Gastroesophageal sphincter (tissue), 4 donors: ENCODE measurements around the gene POC1A. TPM values are rescaled to one million over a fixed set of nuclear protein-coding genes. Genes with fewer than 3 reads are reported as not detected.

ENCODE experiments used
- ATAC-seq: fragments of 150-250 bp; one replicate; pipeline ENCODE4 v1.9.1; 2016; ENCODE audit warnings: mild to moderate bottlenecking, moderate library complexity
- H3K27ac ChIP-seq, 4 donors: fragments of 200-600 bp; sonication (generic) in 3 of 4; 1 replicate in 3 of 4; 2 replicates in 1 of 4; pipeline ENCODE4 v1.5.1; 2016 to 2019
- H3K27me3 ChIP-seq: fragments of 200-600 bp; sonication (generic); one replicate; pipeline ENCODE4 v1.5.1; 2019
- H3K36me3 ChIP-seq, 2 donors: fragments of 200-600 bp; sonication (generic); one replicate each; pipeline ENCODE4 v1.5.1; 2019; ENCODE audit warnings: control low read depth in 1 of 2
- H3K4me1 ChIP-seq, 3 donors: fragments of 200-600 bp; sonication (generic); 1 replicate in 2 of 3; 2 replicates in 1 of 3; pipeline ENCODE4 v1.5.1; 2016 to 2019; ENCODE audit warnings: control low read depth in 2 of 3
- H3K4me3 ChIP-seq, 2 donors: fragments of 200-600 bp; sonication (generic); one replicate each; pipeline ENCODE4 v1.5.1; 2019; ENCODE audit warnings: mild to moderate bottlenecking in 1 of 2, moderate library complexity in 1 of 2
- H3K9me3 ChIP-seq, 3 donors: fragments of 200-600 bp; sonication (generic); one replicate each; pipeline ENCODE4 v1.5.1; 2017 to 2019; ENCODE audit warnings: control low read depth in 2 of 3
- EP300 ChIP-seq: sonication (generic); formaldehyde crosslinking; IDR thresholded peaks from one replicate; pipeline ENCODE4 v1.6.1; 2017; ENCODE audit warnings: antibody characterized with exemption, mild to moderate bottlenecking
- POLR2A ChIP-seq, 2 donors: fragments of 450-650 bp; IDR thresholded peaks; one replicate each; pipeline ENCODE4 v1.6.1; 2017; ENCODE audit warnings: antibody characterized with exemption in 2 of 2, mild to moderate bottlenecking in 2 of 2, moderate library complexity in 1 of 2
- POLR2AphosphoS5 ChIP-seq: sonication (generic); formaldehyde crosslinking; IDR thresholded peaks from one replicate; pipeline ENCODE4 v1.6.1; 2017; ENCODE audit warnings: antibody characterized with exemption
- WGBS, 2 donors: methylation state at CpG; one replicate each; pipeline ENCODE4 v1.1.5; 2018; ENCODE audit warnings: low coverage in 1 of 2; 5-methylcytosine and 5-hydroxymethylcytosine counted together
- total RNA-seq, 4 donors: library from RNA; depleted of rRNA; stranded (reverse); fragments of >200 nt; gene quantifications; one replicate each; pipeline ENCODE4 v1.1.0, GENCODE V29; 2016
- TF ChIP-seq, protein P1 (sequence below), 4 experiments: fragments of 200-600 bp in 2 of 4; fragments of 450-650 bp in 2 of 4; sonication (generic) in 1 of 4; IDR thresholded peaks; one replicate each; pipeline ENCODE4 v1.5.1; 2017 to 2019; ENCODE audit warnings: antibody characterized with exemption in 4 of 4, mild to moderate bottlenecking in 2 of 4, moderate library complexity in 2 of 4

POC1A gene
- total RNA-seq, 4 donors from 2014 or later: 0.73 to 1.7 (median 0.93) TPM

GRCh38 chr3:52190294-52191074 lies 36.3 kb upstream of the POC1A start:
- 40 to 75% methylated on average over 2 to 3 of the region's 9 CpGs for WGBS, 2 donors
- TF ChIP-seq EP300 (no peak), POLR2AphosphoS5 (peak; percentile 34), POLR2A (IDR thresholded peaks at IDR 0.05) (no peak)
- TF ChIP-seq, protein P1, sequence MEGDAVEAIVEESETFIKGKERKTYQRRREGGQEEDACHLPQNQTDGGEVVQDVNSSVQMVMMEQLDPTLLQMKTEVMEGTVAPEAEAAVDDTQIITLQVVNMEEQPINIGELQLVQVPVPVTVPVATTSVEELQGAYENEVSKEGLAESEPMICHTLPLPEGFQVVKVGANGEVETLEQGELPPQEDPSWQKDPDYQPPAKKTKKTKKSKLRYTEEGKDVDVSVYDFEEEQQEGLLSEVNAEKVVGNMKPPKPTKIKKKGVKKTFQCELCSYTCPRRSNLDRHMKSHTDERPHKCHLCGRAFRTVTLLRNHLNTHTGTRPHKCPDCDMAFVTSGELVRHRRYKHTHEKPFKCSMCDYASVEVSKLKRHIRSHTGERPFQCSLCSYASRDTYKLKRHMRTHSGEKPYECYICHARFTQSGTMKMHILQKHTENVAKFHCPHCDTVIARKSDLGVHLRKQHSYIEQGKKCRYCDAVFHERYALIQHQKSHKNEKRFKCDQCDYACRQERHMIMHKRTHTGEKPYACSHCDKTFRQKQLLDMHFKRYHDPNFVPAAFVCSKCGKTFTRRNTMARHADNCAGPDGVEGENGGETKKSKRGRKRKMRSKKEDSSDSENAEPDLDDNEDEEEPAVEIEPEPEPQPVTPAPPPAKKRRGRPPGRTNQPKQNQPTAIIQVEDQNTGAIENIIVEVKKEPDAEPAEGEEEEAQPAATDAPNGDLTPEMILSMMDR (IDR thresholded peaks at IDR 0.05): no peak
- H3K27me3 ChIP-seq: no peaks in the 10 kb centered on the region
- no peaks in the 10 kb centered on the region for H3K9me3 ChIP-seq
- H3K4me3 ChIP-seq: no peak overlapping the region
- peak overlapping the region in 3 of 4 donors; percentile 43 to 64 (median 44) for H3K27ac ChIP-seq
- H3K4me1 ChIP-seq: peaks cover 0 to 45% (median 21%) of the 10 kb centered on the region in 3 donors
- H3K36me3 ChIP-seq: no peaks in the 10 kb centered on the region
- ATAC-seq: peak; percentile 60

DNA sequence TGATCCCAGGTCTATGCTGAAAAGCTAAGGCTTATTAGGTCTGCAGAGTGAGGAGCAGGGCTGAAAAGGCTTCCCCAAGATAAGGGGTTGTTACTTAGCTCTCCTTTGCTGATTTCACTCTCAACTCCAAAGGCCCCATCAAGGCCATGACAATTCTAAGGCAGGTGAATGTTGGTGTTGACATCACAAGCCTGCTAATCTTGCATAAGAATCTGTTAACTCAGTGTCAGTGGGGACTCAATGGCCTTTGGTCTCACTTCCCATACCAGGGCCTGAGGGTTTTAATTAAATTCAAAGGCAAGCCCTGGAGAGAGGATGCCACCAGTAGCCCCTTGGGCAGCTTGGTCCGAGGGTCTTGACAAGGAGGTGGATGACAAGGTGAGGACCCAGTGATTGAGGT lies 34.3 kb upstream of the POC1A start:
- no peak overlapping the region for H3K4me3 ChIP-seq
- no peak overlapping the region for H3K27ac ChIP-seq
- peaks cover 0 to 28% (median 13%) of the 10 kb centered on the region in 3 donors for H3K4me1 ChIP-seq
- WGBS, 2 donors: 100% methylated on average over 1 of the region's 1 CpG; no CpG with 5 or more reads in 1 of the 2 donors
- H3K9me3 ChIP-seq: no peaks in the 10 kb centered on the region
- H3K36me3 ChIP-seq: no peaks in the 10 kb centered on the region
- no peaks in the 10 kb centered on the region for H3K27me3 ChIP-seq
- no peak for ATAC-seq
- no peak for TF ChIP-seq EP300
- TF ChIP-seq, protein P1 (IDR thresholded peaks at IDR 0.05): no peak
- TF ChIP-seq POLR2A (IDR thresholded peaks at IDR 0.05): no peak
- no peak for TF ChIP-seq POLR2AphosphoS5

- H3K27ac ChIP-seq: no peak overlapping the region
- WGBS, 2 donors: 83% methylated on average over 1 of the region's 9 CpGs; no CpG with 5 or more reads in 1 of the 2 donors
- ATAC-seq: no peak
- H3K4me3 ChIP-seq: no peak overlapping the region
- H3K4me1 ChIP-seq: peaks cover 0 to 19% (median 13%) of the 10 kb centered on the region in 3 donors
- H3K27me3 ChIP-seq: no peaks in the 10 kb centered on the region
- no peaks in the 10 kb centered on the region for H3K36me3 ChIP-seq
- no peak for TF ChIP-seq EP300
- TF ChIP-seq POLR2AphosphoS5: no peak
- TF ChIP-seq POLR2A (IDR thresholded peaks at IDR 0.05): no peak
- TF ChIP-seq, protein P1 (IDR thresholded peaks at IDR 0.05): no peak
- no peaks in the 10 kb centered on the region for H3K9me3 ChIP-seq
Measured at GRCh38 chr3:52186729-52187128, 32.5 kb upstream of the POC1A start.

DNA sequence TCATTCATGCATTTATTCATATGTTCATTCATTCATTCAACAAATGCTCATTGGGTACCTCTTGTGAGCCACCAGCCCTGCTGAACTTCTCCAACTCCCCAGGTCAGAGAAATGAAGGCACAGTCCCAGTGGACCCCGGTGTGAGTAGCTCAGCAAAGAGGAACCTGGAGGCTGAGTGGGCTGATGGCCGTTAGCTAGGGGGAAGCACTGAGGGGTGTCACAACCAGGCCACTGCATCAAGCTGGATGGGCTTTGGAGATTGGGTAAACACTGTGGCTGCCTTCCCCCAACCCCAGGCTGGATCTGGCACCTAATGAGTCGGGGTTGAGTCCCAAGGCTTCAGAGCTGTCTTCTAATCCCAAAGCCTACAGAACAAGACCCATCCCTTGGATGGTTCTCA lies 31.6 kb upstream of the POC1A start:
- 100% methylated on average over 1 of the region's 3 CpGs; no CpG with 5 or more reads in 1 of the 2 donors for WGBS, 2 donors
- no peaks in the 10 kb centered on the region for H3K36me3 ChIP-seq
- no peaks in the 10 kb centered on the region for H3K9me3 ChIP-seq
- no peak overlapping the region for H3K27ac ChIP-seq
- H3K4me1 ChIP-seq: peaks cover 0 to 10% (median 10%) of the 10 kb centered on the region in 3 donors
- TF ChIP-seq EP300: no peak
- no peak for TF ChIP-seq POLR2AphosphoS5
- no peak for TF ChIP-seq POLR2A (IDR thresholded peaks at IDR 0.05)
- TF ChIP-seq, protein P1 (IDR thresholded peaks at IDR 0.05): no peak
- no peak for ATAC-seq
- H3K4me3 ChIP-seq: no peak overlapping the region
- H3K27me3 ChIP-seq: no peaks in the 10 kb centered on the region

DNA sequence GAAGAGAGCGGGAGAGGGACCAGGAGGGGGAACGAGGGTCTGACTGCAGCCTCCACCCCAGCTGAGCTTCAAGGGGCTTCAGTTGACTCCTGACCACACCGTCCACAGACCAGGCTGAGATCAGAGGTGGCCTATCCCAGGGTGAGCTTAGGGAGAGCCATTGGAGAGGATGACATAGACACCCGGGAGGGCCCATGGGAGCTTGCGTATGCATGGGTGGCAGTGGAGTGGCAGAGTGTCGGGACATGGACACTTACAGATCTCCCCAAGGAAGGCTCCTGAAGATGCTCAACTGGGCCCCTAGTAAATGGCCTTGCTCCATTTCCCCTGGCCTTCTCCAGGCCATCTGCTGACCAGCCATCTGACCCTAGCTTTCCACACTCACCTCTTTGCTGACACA lies 31.1 kb upstream of the POC1A start:
- TF ChIP-seq EP300 (no peak), POLR2A (IDR thresholded peaks at IDR 0.05) (no peak), POLR2AphosphoS5 (no peak)
- TF ChIP-seq, protein P1 (IDR thresholded peaks at IDR 0.05): no peak
- WGBS, 2 donors: 100% methylated on average over 1 to 3 of the region's 6 CpGs
- no peaks in the 10 kb centered on the region for H3K27me3 ChIP-seq
- H3K4me3 ChIP-seq: no peak overlapping the region
- no peak for ATAC-seq
- no peaks in the 10 kb centered on the region for H3K36me3 ChIP-seq
- no peaks in the 10 kb centered on the region for H3K9me3 ChIP-seq
- no peak overlapping the region for H3K27ac ChIP-seq
- peaks cover 0 to 5% (median 5%) of the 10 kb centered on the region in 3 donors for H3K4me1 ChIP-seq
